ENCODE data around the gene GREB1.

Gene GREB1

DNA sequence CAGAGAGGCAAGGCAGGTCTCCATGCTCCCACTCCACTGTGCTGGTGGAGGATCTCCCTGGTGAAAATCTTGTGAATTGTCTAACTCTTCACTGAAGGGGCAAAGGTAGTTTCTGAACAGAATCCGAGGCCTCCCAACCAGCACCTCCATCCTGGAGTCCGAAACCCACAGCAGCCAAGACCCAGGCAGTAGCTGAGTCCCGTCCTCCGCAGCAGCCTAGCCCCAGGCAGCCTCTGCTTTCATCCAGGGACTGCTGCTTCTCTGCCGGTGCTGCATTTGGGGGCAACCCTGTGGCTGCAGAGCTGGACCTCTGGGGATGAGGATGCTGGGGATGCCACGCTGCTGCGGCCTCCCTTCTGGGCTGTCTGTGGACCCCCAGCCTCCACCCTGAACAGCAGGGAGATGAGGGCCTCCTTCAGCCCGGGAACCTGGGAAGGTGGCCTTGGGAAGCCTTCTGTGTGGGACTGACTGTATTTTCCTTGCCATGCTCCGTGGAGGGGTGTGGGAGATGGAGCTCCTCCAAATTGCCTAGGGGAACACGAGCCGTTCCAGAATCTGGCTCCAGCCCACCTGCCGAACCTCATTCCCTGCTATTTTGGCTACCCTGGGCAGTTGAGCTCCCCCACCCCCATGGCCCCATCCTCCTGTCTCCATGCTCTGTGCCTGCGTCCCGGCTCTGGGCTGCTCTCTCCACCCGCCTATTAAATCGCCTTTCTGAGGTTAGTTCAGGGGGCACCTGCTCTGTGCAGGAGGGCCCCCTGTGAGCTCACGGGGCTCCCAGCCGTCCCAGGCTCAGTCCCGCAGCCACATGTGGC, 48.2 kb downstream of the GREB1 start:
- DNase-seq = no peak

GRCh38 chr2:11582612-11582861, 48.7 kb downstream of the GREB1 start:
- no peak for DNase-seq

DNA sequence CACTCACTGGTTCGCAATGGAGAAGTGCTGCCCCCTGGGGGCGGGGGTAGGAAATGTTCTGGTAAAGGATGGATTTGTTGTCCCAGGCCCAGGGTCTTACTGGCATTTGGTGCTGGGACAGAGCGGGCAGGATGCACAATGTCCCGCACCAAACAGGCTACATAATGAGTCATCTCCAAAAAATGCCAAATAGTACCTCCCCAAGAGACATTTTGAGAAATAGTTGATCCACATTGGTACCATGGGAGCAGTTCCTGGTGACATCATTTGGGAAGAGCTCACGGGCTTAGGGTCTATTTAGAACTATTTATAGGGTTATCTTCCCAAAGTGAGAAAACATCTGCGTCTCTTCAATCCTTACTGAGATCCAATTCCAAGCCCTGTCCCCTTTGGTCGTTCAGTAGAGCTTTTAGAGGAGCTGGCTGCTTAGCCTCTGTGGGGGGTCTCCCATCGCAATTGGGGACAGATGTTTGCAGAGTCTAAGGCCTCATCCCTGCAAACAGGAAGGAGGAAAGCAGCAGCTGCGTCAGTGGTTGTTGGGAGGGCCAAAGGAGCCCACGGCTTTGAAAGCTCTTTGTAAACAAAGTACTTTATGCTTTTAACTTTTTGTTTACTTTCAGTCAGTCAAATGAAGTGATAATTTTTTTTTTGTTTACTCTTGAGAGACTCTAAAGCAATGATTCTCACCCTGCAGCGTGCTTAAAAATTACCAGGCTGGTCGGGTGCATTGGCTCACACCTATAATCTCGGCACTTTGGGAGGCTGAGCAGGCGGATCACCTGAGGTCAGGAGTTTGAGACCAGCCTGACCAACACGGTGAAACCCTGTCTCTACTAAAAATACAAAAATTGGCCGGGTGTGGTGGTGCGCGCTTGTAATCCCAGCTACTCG, 49.3 kb downstream of the GREB1 start:
- peak; percentile 60 for DNase-seq

DNA sequence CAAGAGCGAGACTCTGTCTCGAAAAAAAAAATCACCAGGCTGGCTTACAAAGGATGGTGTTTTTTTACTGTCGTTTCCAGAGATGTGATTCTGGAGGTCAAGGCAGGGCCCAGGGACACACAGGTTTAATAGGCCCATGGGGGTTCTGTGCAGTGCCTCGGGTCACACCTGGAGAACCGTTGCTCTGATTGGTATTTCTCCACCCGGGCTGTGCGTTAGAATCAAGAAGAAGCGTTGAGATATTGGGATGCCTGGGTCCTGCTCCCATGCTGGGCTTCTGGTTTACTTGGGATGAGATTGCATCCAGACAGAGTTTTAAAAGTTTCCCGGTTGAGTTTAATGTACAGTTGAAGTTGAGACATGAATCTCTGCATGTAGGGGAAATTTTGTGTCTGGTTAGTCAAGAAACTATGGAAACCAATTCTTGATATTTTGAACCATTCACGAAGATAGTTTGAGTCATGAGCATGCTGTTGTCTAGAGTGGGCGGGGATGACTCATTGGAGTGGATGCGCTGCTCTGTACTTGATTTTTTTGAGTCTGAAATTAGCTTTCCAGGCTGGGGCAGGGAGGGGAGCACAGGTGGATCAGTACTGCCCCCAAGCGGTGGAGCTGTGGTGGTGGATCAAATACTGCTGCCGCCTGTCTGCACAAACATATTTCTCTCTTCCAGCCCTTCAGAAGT, 50.1 kb downstream of the GREB1 start:
- DNase-seq = peak; percentile 82

DNA sequence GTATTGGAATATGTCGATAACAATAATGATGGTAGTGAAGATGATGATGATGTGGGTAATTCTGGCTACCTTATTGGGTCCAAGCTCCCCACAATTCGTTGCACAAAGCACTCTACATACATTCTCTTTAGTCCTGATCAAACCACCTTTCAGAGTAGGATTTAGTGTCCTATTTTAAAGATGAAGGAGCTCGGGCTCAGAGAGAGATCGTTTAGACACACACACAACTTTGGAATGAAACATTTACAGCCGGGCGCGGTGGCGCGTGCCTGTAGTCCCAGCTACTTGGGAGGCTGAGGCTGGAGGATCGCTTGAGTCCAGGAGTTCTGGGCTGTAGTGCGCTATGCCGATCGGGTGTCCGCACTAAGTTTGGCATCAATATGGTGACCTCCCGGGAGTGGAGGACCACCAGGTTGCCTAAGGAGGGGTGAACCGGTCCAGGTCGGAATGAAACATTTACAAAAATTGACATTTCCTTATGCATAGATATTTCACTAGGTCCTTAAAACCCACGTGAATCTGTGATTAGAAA, 50.7 kb downstream of the GREB1 start:
- no peak for DNase-seq

DNA sequence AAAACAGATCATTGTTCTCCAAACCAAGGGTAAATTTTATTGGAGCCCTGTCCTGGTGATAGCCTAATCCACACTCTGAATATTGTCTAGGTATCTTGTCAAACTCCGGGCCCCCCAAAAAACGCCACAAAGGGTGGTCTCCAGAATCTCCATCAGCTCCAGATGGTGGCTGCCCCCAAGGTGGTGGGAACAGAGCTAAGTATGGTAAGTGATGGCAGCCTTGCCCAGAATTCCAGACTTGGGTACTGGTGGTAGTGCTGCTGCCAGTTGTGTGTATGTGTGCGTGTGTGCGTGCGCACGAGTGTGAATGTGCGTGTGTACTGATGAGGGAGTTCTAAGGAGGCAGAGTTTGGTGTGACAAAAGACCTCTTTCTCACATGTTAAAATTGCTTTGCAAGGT, 51.2 kb downstream of the GREB1 start:
- no peak for DNase-seq

DNA sequence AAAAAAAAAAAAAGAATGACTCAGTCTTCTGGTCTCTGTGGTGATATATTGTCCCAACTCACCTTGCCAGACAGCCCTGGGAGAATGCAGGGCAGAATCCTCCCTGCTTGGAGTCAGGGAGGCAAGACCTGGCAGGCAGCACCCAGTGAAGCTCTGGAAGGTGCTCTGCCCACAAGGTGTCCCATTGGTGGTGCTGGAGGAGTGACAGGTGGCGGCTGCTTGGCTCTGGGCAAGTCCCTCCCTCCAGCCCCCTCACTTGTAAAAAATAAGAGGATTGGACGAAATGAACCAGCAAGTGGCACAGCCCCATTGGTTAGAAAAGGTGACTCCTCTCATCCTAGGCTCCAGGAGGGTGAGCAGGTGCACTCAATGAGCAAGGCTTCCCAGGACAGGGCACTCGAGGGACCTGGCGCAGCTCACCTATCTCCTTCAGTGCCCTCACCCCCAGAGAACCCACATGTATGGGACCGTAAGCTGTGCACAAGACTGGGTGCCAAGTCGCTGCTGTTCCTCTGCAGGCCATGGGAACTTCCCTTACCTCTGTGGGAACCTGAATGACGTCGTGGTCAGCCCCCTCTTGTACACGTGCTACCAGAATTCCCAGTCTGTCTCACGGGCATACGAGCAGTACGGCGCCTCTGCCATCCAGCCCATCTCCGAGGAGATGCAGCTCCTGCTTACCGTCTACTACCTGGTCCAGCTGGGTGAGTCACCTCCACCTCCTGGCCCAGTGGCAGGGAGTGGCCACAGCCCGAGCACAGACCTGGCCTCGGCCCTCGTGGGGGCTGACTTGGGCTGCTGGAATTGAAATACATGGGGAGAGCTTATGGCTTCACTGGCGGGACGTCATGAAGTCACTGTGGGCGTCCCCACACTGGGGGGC, 54.6 kb downstream of the GREB1 start:
- no peak for DNase-seq

DNA sequence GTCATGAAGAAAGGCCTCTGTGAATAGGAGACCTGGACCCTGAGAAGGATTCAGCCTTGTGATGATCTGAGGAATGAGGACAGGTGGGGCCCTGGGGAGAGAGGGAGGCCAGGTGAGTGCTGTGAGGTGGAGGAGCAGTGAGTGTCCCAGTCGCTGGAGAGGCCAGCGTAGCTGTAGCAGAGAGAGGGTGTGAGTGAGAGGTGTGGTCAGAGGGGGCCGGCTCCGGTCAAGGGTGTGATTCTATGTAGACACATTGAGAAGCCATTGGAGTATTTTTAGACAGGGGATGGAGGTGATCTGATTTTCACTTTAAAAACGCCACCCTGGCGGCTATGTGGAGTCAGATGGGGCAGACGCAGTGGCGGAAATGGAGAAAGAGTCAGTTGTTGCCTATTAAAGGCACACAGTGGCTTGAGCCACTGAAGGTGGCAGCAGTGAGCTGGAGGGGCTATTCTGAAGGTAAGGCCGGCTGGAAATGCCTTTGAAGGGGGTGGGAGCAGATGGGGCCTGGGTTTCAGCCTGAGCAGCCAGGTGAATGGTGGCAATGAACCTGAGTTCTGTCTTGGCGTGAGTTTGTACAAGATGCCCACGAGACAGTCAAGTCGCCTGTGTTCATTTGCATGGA, 55.6 kb downstream of the GREB1 start:
- no peak for DNase-seq

GRCh38 chr2:11590193-11590592, 56.3 kb downstream of the GREB1 start:
- no peak for DNase-seq

DNA sequence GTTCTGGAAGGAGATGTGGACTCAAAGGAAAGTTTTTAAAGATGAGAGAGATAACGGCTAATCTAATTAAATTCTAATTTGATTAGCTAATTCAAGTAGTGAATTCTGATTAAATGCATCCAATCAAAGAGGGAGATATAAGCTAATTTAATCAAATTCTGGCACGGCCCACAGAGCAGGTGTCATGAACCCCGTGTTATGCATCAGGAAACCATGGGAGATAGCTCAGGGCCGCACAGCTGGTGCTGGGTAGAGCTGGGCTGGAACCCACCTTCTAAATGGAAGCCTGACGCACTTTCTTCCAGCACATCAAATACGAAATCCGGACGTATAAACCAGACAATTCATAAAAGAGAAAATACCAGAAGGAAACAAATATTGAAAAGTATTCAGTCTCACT, 57.2 kb downstream of the GREB1 start:
- DNase-seq = no peak

DNA sequence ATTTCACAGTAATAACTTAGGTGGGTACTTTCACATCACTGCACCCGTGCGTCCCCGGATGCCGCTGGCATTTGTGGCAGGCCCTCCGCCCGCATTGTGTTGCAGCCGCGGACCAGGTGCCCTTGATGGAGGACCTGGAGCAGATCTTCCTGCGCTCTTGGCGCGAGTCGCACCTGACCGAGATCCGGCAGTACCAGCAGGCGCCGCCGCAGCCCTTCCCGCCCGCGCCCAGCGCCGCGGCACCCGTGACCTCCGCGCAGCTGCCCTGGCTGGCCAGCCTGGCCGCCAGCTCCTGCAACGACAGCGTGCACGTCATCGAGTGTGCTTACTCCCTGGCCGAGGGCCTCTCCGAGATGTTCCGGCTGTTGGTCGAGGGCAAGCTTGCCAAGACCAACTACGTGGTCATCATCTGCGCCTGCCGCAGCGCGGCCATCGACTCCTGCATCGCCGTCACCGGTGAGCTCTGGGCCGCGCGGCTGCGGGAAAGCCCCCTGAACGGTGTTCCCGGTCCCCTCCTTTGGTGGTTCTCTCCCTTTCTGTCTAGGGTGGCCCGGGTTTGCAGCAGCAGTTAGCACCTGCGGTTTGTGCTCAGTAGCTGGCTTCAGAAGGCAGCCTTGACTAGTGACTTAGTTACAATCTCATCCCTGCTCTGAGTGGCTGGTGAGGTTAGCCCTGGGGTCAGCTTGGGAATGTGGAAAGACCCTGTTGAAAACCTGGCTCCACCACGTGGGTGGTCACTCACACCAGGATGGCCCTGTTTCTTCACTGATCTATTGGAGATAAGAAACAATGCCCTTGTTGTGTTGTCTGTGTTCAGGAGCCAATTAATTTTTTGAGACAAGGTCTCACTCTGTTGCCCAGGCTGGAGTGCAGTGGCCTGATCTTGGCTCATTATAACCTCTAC, 59.1 kb downstream of the GREB1 start:
- no peak for DNase-seq

- no peak for DNase-seq
These were observed 63.0 kb downstream of the GREB1 start for GRCh38 chr2:11596801-11597200.

DNA sequence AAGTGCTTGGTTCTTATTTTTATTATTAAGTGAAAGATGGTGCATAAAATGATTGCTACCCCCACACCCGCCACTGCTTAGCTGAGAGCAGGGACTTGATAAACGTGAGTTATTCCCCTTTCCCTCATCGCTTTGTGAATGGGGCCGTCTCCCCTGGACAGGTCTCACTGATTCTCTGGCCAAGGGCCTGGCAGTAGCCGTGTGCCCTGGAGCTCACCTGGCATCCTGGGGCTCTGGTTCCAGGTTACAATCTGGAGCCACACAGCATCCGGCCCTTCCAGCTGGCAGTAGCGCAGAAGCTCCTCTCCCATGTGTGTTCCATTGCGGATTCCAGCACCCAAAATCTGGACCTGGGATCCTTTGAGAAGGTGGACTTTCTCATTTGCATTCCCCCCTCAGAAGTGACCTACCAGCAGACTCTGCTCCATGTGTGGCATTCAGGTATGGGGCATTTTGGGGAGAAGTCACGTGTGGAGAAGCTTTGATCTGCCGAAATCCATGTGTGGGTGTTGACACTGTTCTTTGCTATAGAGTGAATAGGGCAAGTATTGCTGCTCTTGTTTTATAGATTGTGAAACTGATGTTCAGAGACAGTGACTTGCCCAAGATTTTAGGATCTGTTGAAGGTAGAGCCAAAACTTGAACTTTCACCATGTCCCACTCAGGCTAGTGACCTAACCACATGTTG, 63.8 kb downstream of the GREB1 start:
- DNase-seq = no peak

DNA sequence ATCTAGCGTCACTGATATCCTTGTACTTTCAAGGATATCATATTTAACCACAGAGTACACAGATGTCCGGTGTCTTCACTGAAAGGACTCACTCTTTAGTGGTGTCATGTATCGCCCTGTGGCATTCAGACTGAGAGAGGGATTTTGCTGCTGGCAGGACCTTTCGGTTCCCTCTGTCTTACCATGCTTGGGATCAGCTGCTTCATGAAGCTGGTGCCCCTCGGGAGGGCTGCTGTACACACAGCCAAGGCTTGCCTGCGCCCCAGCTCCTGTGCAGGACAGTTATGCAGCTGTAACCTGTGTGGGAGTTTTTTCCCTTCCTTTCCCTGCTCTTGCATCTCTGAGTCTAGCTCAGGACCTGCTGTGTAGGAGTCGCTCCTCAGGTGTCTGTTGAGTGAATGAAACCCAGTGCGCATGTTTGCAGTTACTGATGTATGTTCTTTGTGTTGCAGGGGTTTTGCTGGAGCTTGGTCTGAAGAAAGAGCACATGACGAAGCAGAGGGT, 64.4 kb downstream of the GREB1 start:
- DNase-seq = no peak

DNA sequence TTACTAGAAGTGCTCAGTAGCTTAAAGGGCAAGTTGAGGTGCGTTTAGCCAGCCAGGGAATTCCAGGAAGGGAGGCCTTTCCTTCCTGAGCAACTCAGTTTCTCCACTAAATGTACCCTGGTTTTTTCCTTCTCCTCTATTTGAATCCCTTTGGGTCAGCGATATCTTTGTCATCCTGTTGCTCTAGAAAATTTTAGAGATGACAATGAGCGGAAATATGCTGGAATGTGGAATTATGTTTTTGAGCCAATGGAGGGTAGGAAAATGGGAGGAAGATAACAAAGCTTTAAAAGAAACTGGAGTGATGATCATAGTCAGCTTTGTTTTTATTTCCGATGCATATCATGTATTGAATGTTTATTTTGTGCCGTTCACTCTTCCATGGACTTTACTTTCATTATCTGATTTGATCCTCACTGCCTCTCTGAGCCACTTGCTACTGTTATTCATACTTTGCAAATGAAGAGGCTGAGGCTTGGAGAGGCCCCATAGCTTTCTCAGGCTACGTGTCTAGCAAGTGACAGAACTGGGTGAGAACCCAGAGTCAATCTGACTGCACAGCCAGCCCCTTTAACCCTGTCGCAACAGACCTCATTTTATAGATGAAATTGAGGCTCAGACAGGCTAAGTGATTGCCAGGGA, 68.8 kb downstream of the GREB1 start:
- DNase-seq = no peak

DNA sequence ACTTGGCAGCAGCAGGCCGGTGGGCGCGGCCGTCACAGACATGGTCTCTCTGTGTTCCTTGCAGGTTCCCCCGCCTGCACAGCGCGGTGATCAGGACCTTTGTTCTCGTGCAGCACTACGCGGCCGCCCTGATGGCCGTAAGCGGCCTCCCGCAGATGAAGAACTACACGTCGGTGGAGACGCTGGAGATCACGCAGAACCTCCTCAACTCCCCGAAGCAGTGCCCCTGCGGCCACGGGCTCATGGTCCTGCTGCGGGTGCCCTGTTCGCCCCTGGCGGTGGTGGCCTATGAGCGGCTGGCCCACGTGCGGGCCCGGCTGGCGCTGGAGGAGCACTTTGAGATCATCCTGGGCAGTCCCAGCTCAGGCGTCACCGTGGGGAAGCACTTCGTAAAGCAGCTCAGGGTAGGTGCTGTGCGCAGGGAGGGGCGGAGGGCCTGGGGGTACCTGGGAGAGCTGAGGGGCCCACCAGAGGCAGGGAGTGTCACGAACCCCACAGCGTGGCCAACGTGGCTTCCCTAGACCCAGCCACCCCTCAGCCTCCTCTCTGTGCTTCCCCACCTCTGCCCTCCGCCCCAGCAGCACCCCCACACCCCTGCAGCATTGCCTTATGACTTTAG, 76.9 kb downstream of the GREB1 start:
- DNase-seq = no peak

DNA sequence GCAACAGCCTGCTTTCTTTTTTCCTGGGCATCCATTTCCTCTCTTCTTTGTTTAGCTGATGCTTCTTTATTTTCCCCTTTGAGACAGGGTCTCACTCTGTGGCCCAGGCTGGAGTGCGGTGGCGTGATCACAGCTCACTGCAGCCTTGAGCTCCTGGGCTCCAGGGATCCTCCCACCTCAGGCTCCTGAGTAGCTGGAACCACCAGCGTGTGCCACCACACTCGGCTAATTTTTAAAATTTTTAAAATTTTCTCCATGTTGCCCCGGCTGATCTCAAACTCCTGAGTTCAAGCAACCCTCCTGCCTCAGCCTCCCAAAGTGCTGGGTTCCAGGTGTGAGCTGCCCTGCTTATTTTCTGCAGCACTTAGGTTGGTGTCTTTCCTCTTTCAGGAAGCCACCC, 77.4 kb downstream of the GREB1 start:
- DNase-seq = no peak

DNA sequence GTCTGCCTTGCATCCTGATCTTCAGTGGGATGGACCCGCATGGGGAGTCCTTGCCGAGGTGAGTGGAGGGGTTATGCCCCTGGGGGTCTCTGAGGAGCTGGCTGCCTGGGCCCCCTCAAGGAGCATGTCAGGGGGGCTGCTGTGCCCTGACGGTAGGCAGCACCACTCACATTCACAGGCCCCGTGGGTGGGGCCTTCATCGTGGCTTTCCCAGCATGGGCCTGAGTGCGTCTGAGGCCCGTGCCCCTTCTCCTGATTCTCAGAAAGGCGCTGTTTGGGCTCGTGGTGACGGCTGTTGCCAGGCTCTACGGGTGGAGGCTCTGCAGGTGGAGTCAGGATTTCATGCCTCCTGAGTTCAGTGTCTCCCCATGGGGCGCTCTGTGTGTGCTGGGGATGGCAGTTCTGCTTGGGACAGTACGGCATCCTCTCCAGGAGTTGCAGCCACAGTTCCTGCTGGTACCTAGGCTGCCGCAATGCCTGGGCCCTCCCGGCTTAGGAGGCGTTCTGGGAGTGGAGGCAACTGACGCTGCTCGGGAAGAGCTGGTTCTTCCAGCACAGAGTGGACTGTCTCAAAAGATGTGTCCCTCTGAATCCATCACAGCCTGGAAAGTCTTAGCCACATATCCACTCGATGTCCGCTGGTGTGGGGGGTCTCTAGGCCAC, 78.8 kb downstream of the GREB1 start:
- DNase-seq = no peak

DNA sequence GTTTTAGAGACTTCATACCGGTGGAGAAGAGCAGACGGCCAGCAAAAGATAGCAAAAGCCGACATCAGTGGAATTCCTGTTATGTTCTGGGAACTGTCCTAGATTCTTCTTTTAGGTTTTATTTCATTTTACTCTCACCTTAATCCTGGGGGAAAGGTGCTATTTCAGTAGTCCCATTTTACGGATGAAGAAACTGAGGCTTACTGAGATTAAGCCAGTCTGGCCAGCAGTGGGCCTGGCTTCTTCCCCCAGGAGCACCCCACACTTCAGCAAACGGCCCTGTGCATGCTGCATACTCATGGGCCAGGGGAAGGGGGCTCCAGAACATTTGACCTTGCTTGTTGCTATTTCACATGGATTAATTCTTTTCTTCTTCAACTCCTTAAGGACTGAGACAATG, 79.5 kb downstream of the GREB1 start:
- no peak for DNase-seq
